A549 (cell line): ENCODE results near the gene SRSF7.

ENCODE experiments used
- EP300 ChIP-seq, 2 experiments: fragments of >200 bp; sonication (Bioruptor Twin); formaldehyde crosslinking; IDR thresholded peaks; 2 replicates in 1 of 2; 3 replicates in 1 of 2; pipeline ENCODE4 v1.6.1; 2016 to 2017
- ESRRA ChIP-seq: fragments of 150-350 bp; IDR thresholded peaks from 2 replicates; pipeline ENCODE4 v1.6.1; 2014; ENCODE audit warnings: mild to moderate bottlenecking, low read length, borderline replicate concordance
- MAZ ChIP-seq: fragments of 150-350 bp; IDR thresholded peaks from 2 replicates; pipeline ENCODE4 v1.6.1; 2014; ENCODE audit warnings: antibody characterized with exemption, low read depth, low read length, borderline replicate concordance
- POLR2A ChIP-seq: IDR thresholded peaks from 2 replicates; pipeline ENCODE4 v1.6.1; 2012; ENCODE audit warnings: mild to moderate bottlenecking, low read length
- SMC3 ChIP-seq: fragments of >200 bp; sonication (Bioruptor Twin); formaldehyde crosslinking; IDR thresholded peaks from 3 replicates; pipeline ENCODE4 v1.6.1; 2018; ENCODE audit warnings: inconsistent platforms
- TF ChIP-seq, protein P1 (sequence below): fragments of >200 bp; sonication (Bioruptor Twin); formaldehyde crosslinking; IDR thresholded peaks from 3 replicates; pipeline ENCODE4 v1.5.1; 2016
- TF ChIP-seq, protein P2 (sequence below): fragments of 200-600 bp; sonication (generic); IDR thresholded peaks from 2 replicates; pipeline ENCODE4 v1.6.1; 2016; ENCODE audit warnings: antibody characterized with exemption, mild to moderate bottlenecking, moderate library complexity

DNA sequence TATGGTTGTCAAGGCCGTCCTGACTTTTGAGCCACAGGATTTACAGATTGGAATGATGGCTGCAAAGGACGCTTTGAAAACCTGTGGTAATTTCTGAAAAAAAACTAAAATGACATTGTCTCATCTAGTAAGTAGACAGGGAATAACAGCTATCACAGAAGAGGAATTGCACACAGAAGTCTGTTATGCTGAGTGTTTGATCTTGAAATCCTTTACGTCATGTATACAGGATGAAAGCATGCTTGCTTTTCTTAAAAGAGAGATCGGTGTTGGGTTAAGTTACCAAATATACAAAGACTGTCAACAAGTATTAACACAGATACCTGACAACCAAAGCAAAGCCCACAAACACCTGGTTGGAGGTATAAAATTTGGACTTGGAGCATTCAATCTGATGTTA, 12.6 kb upstream of the SRSF7 start:
- TF ChIP-seq SMC3 (no peak), EP300 (IDR thresholded peaks at IDR 0.05) (no peak), POLR2A (no peak), MAZ (no peak), ESRRA (no peak)
- TF ChIP-seq, protein P1, sequence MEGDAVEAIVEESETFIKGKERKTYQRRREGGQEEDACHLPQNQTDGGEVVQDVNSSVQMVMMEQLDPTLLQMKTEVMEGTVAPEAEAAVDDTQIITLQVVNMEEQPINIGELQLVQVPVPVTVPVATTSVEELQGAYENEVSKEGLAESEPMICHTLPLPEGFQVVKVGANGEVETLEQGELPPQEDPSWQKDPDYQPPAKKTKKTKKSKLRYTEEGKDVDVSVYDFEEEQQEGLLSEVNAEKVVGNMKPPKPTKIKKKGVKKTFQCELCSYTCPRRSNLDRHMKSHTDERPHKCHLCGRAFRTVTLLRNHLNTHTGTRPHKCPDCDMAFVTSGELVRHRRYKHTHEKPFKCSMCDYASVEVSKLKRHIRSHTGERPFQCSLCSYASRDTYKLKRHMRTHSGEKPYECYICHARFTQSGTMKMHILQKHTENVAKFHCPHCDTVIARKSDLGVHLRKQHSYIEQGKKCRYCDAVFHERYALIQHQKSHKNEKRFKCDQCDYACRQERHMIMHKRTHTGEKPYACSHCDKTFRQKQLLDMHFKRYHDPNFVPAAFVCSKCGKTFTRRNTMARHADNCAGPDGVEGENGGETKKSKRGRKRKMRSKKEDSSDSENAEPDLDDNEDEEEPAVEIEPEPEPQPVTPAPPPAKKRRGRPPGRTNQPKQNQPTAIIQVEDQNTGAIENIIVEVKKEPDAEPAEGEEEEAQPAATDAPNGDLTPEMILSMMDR, result no peak
- TF ChIP-seq, protein P2, sequence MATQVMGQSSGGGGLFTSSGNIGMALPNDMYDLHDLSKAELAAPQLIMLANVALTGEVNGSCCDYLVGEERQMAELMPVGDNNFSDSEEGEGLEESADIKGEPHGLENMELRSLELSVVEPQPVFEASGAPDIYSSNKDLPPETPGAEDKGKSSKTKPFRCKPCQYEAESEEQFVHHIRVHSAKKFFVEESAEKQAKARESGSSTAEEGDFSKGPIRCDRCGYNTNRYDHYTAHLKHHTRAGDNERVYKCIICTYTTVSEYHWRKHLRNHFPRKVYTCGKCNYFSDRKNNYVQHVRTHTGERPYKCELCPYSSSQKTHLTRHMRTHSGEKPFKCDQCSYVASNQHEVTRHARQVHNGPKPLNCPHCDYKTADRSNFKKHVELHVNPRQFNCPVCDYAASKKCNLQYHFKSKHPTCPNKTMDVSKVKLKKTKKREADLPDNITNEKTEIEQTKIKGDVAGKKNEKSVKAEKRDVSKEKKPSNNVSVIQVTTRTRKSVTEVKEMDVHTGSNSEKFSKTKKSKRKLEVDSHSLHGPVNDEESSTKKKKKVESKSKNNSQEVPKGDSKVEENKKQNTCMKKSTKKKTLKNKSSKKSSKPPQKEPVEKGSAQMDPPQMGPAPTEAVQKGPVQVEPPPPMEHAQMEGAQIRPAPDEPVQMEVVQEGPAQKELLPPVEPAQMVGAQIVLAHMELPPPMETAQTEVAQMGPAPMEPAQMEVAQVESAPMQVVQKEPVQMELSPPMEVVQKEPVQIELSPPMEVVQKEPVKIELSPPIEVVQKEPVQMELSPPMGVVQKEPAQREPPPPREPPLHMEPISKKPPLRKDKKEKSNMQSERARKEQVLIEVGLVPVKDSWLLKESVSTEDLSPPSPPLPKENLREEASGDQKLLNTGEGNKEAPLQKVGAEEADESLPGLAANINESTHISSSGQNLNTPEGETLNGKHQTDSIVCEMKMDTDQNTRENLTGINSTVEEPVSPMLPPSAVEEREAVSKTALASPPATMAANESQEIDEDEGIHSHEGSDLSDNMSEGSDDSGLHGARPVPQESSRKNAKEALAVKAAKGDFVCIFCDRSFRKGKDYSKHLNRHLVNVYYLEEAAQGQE, result no peak
